HG02970 (cell line): Measurements from ENCODE around the gene MTMR2.

ENCODE experiments used
- ATAC-seq: cut with Tn5 transposase; IDR thresholded peaks from one replicate; pipeline ENCODE4 v1.9.1; 2021; ENCODE audit warnings: mild to moderate bottlenecking, moderate library complexity, moderate number of reproducible peaks; ENCODE audit not compliant: unreplicated experiment, low FRiP score

The MTMR2 gene

DNA sequence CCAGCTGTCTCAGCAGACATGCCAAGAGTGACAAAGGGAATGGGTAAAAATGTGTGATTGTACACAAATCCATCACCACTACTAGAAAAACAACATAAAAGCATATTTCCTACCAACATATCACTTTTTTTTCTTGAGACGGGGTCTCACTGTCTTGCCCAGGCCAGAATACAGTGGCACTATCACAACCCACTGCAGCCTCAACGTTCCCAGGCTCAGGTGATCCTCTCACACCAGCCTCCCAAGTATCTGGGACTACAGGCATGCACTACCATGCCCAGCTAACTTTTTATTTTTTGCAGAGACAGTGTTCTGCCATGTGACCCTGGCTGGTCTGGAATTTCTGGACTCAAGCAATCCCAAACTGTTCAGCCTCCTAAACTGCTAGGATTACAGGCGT, 5.2 kb downstream of the MTMR2 start:
- no peak for ATAC-seq

DNA sequence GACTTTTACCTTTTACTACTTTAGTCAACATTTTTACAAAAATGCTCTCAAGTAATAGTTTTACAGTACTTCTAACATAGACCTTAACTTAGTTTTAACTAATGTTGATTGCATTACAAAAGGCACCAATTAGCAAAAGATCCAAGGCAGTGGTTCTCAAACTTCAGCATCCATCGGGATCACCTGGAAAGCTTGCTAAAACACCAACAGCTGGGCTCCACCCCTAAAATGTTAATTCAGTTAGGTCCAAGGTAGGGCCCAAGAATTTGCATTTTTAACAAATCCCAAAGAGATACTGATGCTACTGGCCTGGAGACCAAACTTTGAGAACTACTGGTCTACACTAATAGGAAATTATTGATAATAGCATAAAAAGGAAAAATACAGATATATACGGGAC, 5.9 kb downstream of the MTMR2 start:
- no peak for ATAC-seq

DNA sequence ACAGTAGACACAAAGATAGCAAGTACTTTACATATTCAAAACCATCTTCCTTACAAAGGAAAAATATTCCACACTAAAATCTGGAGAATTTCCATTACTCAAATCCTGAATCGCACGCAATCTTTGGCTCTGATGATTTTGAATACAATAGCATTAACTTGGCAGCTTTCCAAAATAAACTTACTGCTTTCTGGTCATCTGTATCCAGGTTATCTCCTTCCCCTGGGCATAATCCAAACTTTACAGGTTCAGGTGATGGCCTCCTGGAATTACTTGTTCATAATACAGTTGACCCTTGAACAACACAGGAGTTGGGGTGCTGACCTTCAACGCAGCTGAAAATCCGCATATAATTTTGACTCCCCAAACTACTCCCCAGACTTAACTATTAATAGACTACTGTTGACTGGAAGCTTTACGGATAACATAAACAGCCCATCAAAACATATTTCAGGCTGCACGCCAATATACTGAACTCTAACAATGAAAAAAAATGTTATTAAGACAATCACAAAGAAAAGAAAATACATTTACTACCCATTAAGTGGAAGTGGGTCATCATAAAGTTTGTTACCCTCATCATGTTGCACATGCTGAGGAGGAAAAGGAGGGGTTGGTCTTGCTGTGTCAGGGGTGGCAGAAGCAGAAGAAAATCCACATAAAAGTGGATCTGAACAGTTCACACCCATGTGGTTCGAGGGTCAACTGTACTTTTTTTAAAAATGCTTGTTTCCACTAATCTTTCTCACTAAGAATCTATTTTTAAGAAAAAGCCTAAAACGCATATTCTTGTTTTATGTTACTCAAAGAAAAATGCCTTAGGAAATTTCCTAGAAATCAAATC, 6.5 kb downstream of the MTMR2 start:
- no peak for ATAC-seq

DNA sequence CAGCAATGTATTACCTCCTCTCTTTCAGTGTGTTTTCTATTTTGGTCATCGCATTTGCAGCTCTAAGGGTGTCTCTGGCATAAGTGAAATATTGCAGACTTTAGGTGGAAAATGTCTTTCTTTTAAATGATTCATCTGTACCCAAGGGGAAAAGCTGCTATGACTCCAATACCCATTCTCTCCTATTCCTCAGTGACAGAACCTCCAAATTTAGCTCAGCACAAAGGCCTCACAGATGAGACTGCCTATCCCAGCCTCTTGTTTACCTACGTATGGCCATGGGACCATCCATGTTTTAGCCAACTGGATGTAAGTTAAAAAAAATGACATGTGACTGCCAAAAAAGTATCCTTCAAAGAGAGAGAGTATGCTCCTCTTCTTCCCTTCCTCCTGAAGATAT, 7.9 kb downstream of the MTMR2 start:
- ATAC-seq = no peak

DNA sequence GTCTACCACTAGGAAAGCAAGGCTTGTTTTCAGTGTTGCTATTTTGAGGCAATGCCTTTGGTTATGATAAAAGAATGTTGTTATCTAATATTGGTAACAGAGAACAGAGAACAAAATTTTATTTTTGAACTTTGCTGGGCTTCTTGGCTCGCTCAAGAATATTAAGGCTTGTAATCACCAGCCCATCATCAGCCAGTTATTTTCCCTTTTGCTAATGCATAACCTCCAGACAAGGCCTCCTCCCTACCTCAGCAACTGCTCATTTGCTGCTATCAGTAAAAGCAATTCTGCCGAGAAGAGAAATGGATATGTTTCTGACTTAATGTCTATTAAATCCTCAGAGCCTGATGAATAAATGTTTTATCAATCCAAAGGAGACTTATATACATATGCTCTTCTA, 8.9 kb downstream of the MTMR2 start:
- ATAC-seq = no peak

DNA sequence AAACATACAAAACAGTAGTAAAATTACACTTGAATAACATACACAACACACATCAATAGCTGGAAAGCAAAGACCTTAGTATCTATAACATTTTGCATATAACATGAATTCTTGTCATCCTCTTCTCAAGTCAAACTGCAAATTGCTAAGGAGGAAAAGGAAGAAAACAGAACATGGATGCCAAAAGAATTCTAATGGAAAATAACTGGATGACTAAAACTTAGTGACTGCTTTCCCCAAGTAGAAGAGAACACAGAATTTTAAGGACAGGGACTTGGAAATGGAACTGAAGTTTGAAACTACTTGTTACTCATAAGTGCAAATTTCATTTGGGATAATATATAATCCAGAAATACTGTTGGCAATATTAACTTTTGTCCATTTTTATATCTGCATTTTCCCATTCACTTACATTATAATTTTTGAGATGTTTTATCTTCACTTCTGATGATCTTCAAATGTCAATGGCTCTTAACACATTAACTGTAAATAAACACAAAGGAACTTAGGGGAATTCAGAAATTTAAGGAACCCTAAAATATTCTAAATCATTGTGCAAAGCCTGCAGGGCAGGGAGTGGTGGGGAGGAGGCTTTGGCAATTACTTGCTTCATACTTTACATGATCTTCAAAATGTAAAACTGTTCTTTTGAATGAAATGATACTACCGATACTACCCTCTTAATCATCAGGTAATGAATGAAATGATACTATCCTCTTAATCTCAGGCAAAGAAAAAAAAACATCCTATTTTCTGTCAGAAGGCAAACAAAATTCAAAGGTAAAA, 9.9 kb downstream of the MTMR2 start:
- no peak for ATAC-seq

DNA sequence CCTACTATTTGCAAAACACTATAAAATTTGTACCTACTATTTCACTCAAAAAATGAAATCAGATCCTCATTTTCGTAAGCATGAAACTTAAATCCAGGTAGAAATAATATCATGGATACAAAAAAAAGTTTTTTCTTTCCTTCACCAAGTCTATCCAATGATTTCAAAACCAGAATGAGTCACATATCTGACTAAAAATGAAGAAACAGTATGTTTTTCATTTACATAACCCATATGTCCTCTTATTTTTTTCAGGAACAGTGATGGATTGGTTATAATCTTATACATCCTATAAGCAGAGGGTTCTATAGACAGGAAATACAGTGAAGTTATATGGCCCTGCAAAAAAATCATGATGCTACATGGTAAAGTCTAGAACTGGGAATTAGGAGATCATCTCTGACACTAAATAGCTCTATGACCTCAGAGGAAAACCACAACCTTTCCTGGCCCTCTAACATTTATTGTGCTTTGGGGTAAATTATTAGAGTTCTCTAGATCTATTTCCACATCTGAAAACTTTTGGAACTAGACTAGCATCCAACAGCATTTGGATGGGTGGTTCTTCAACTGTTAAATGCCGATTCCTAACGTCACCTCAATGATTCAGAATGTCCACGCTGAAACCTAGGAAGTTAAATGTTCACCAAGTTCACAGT, 10.9 kb downstream of the MTMR2 start:
- ATAC-seq = no peak

DNA sequence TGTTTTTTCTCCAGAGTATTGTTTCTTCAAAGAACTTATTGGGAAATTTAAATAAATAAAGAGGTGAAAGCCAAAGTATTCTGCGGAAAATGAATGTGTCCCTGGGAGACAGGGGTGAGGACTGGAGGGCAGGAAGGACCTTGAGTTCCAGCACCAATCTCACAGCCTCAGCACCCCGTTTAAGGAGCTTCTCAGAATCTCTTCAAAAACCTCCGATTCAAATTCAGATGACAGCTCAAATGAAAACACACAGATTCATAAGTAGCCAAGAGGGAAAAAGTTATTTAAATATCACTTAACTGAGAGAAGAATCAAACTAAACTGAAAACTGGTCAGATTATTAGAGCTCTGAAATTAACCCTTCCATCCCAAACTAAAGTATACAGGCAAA, 12.5 kb downstream of the MTMR2 start:
- ATAC-seq = no peak

DNA sequence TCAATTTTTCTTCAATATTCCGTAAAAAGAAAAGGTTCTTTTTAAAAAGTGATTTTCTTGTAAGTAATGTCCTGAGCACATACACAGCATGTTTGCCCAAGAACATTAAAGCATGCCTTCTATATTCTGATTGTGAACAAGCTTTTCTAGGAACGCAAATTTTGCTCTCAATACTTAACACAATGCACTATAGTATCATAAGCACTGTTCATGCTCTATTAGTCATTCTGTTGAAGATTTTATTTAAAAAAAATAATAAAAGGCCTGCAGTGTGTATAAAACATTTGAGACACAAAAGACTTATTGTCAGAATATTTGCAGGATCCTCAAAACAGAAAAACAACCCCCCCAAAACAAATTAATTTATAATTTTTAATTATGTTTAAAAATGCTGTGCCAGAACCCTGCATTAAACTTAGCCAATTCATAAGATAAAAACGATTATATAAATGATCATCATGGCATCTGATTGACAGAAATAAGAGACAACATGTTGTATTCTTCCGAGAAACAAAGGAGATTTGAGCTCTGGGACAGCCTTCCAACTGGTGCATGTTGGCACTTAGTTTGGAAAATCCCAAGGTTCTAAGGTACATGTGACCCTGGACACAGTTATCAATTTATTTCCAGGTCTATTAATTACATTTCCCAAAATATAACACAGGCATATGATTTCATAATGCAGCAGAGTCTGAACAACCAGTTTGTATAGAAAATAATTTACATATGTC, 13.1 kb downstream of the MTMR2 start:
- no peak for ATAC-seq

DNA sequence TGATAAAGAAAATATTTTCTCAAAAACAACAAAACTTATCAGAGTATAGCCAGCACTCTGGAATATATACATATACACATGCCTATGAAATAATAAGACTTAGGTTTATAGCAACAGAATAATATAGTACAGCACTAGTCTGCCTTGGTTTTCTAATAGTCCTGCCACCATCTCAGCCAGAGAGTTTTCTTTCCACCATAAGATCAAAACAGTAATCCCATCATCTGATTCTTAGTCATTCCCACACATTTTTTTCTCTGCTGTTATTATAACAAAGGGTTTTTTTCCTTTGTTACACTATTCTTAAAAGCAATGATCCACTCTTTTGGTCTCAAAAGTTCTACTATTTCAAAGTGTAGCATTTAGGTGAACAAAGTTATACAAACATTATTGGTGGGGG, 15.1 kb downstream of the MTMR2 start:
- no peak for ATAC-seq

DNA sequence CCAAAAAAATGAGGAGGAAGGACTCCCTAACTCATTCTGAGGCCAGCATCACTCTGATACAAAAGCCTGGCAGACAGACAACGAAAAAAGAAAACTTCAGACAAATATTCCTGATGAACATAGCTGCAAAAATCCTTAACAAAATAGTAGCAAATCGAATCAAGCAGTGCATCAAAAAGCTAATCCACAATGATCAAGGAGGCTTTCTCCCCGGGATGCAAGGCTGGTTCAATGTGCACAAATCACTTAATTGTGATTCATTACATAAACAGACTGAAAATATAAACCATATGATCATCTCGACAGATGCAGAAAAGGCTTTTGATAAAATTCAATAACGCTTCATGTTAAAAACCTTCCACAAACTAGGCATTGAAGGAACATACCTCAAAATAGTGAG, 16.4 kb downstream of the MTMR2 start:
- no peak for ATAC-seq

DNA sequence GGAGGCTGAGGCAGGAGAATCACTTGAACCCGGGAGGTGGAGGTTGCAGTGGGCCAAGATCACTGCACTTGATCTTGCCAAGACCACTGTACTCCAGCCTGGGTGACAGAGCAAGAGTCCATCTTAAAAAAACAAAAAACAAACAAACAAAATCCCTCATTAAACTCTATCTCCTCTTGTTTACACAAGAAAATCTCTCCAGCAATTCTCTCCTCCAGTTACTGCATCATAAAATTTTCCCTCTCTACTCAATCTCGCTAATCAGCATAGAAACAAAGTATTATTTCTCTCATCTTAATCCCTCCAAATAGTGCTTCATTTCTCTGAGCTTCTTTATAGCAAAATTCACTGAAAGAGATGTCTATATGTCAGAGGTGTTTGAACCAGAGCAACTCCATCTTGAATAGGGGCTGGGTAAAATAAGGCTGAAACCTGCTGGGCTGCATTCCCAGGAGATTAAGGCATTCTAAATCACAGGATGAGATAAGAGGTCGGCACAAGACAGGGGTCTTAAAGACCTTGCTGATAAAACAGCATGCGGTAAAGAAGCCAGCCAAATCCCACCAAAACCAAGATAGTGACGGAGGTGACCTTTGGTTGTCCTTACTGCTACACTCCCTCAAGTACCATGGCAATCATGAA, 19.8 kb downstream of the MTMR2 start:
- no peak for ATAC-seq

DNA sequence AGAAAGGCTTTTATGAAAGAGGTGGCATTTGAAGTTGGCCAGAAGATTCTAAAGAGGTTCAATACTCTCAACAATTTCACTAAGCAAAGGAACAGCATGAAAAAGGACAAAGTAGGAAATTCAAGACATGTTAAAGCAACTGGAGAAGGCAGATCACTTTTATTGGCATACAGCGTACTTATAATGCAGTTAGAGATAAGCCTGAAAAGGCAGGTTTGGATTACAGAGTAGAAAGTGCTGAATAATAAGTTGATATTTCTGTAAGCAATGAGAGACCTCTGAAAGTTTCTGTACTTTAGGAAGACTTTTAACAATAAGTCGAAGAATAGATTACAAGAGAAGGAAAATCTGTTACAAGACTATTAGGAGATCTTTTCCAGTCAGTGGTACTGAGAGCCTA, 25.1 kb downstream of the MTMR2 start:
- no peak for ATAC-seq

DNA sequence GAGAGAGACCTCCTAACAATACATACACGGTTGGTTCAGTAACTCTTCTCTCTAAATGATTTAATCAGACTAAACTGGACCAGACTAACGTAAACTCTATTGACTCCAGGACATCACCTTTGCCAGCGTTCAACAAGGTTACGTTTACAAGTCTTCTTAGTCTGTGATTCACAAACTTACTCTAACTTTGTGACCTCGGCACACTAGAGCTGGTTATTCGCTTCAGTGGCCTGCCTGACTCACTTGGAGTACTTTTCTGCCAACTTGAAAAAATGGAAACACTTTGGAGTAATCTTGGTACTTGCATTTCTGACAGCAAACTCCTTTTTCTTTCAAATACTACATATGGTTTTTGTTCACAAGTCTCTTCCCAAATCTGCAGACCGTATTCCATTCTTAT, 26.2 kb downstream of the MTMR2 start:
- ATAC-seq = no peak

DNA sequence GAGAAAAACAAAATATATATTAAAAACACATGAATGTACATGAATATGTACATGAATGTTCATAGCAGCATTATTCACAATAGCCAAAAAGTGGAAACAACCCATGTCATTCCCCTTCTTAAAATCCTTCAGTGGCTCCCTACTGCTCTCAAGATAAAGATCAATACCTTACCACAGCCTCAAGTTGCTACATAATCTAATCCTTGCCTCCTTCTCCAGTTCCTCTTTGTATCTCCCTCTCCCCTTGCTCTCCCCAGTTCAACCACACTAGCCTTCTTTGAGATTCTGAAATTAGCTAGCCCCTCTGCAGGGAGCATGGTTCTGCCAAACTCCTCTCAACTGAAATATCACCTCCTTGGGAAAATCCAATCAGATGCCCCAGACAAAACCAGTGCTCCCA, 28.1 kb downstream of the MTMR2 start:
- no peak for ATAC-seq

DNA sequence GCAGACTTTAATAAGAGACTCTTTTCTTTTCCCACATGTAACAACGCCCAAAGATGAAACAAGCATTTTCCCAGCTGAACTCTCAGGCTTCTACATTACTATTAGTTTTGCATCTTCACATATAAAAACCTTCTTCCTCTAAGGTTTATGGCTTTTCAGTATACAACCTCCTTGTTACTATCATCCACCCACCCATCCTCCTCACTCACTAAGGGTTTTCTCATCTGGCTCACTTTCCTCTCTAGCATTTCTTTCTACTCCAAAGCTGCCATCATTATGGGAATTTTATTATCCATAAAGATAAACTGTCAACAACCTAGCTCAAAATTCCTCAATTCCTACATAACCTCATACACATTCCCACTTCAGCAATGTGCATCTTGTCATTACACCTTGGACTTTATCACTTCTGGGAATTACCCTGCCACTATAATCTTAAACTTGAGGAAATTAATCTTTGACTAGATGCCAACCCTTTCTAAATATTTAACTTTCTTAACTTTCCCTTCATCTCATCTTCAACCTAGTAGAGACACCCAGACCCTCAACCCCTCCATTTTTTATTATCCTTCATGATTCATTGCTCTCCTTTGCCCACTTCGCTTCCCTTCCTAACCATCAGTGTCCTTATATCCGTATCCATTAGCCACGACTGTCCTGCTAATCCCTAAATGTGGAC, 30.9 kb downstream of the MTMR2 start:
- no peak for ATAC-seq

DNA sequence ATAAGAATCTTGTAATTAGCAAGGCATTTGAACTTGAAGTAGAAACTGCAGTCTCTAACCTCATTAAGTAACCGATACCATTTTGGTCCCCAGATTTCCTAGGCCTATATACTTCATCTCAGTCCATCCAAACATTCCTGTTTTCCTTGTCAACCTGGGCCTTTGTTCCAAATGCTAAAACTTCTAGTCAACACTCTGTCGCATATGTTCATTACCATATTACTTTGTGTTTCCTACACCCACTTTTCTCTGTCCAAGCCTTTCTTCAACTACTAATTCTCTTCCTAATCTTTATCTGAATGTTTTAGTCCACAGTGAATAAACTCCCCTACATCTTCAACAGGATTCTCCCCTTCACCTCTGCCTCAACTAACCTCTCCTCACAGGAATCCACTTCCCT, 31.4 kb downstream of the MTMR2 start:
- ATAC-seq = no peak

DNA sequence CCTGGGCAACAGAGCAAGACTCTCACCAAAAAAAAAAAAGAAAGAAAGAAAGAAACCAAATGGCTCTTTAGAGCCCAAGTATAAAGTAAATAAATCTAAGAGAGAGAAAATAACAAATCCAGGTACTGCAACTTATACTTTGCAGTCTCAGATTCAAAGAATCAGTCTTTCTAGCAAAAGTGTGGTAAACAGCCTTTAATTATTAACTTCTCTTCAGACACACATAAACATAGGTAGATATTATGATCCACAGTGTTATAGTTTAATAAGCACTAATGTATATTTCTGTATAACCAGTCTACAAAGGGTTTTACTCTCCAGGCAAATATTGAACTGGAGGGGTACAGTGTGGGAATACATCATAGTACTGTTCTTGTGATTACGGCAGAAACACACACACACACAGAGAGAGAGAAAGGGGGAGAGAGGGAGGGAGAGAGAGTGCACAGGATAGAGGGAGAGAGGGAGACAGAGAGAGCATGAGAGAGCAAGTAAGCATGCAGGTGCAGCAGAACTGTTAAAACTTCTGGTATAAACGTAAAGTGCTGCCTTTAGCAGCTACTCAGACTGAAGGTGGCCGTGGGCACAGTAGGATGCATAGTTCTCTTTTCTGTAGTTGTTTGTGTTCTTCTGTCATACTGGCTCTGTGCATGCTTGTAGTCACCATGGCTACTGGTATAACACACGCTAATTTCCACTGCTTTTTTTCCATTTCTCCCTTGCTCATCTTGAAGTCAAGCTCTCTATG, 32.3 kb downstream of the MTMR2 start:
- ATAC-seq = no peak

DNA sequence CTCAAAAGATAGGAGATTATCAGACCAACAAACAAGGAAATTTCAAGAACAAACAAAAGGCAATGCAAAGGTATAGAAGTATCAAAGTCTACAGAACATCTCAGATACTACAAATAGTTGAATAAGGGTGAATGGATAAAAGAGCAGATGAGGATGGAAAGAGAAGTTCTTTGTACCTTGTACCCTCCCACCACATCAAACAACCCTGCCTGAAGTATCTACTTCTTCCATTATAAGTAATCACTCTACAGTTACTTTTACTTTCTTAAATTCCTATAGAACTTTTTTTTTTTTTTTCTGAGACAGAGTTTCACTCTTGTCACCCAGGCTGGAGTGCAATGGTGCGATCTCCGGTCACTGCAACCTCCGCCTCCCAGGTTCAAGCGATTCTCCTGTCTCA, 35.1 kb downstream of the MTMR2 start:
- ATAC-seq = no peak
